Activated B cell treated with CpG ODN at 0.5 μM for 24 hours (primary cell): ENCODE results near the gene HAX1. TPM values are rescaled to one million over a fixed set of nuclear protein-coding genes. Genes with fewer than 3 reads are reported as not detected.
"Not testable (repeated sequence)": the region's sequence is repeated elsewhere in the genome, so short reads cannot be mapped to it uniquely, and the experiment has no call there.

Source experiments
- ATAC-seq: fragments of 200-7000 bp; cut with Tn5 transposase; one replicate; pipeline ENCODE4 v1.10.0; 2021; ENCODE audit warnings: low read depth, mild to moderate bottlenecking, moderate library complexity
- CTCF ChIA-PET: fragments of 350-600 bp; sonication (Branson Sonifier 250); formaldehyde crosslinking; loops from one replicate; lab custom pipeline; 2021; ENCODE audit warnings: antibody characterized with exemption; lab: Charles Lee
- POLR2A ChIA-PET: fragments of 350-600 bp; sonication (Branson Sonifier 250); formaldehyde crosslinking; loops from one replicate; lab custom pipeline; 2021; ENCODE audit warnings: antibody characterized with exemption; lab: Charles Lee
- DNase-seq: peaks from one replicate; pipeline ENCODE4 v3.0.0; 2022
- H3K27ac Mint-ChIP-seq: one replicate; pipeline ENCODE4 v1.8.0; 2020; ENCODE audit warnings: mixed read lengths
- H3K27me3 Mint-ChIP-seq: one replicate; pipeline ENCODE4 v1.8.0; 2021; ENCODE audit warnings: mixed read lengths
- H3K36me3 Mint-ChIP-seq: one replicate; pipeline ENCODE4 v1.8.0; 2021; ENCODE audit warnings: low read depth, mixed read lengths
- H3K4me1 Mint-ChIP-seq: one replicate; pipeline ENCODE4 v1.8.0; 2021; ENCODE audit warnings: mixed read lengths
- H3K4me3 Mint-ChIP-seq: one replicate; pipeline ENCODE4 v1.8.0; 2020; ENCODE audit warnings: mild to moderate bottlenecking, mixed read lengths
- H3K9me3 Mint-ChIP-seq: one replicate; pipeline ENCODE4 v1.8.0; 2020; ENCODE audit warnings: mixed read lengths
- intact Hi-C: fragments of 100-400 bp; cut with micrococcal nuclease; formaldehyde crosslinking; loops from one replicate; pipeline ENCODE4 v1.15.1; 2024
- total RNA-seq: library from RNA; stranded (reverse); gene quantifications from 2 replicates; pipeline ENCODE4 v1.2.3, GENCODE V29; 2022
- TF ChIP-seq, protein P1 (sequence below): fragments of 200-600 bp; IDR thresholded peaks from one replicate; pipeline ENCODE4 v1.8.0; 2022; ENCODE audit warnings: antibody characterized with exemption, mild to moderate bottlenecking

Gene HAX1
- total RNA-seq, 1 donor from 2014 or later, result 89.4 TPM

DNA sequence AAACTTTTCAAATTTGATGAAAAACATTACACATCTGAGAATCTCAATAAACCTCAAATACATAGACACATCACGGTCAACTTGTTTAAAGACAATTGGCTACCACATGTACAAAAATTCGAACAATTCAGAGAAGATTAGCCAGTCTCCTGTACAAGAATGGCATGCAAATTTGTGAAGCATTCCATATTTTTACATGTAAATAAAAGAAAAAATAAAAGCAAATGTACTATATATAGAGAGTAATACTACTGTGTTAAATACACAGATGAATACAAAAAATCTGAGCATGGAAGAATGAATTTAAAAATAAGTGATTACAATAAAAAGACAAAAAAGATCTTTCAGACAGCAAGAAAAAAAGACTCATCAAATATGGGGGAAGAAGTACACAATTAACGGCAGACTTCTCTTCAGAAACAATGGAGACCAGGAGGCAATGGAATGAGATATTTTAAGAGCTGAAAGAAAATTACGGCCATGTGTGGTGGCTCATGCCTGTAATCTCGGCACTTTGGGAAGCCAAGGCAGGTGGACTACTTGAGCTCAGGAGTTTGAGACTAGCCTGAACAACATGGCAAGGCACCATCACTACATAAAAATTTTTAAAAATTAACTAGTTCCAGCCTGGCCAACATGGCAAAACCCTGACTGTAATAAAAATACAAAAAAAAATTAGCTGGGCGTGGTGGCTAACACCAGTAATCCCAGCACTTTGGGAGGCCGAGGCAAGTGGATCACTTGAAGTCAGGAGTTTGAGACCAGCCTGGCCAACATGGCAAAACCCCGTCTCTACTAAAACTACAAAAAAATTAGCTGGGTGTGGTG lies 23.2 kb downstream of the HAX1 start:
- DNase-seq (no peak), ATAC-seq (no peak)
- TF ChIP-seq, protein P1, sequence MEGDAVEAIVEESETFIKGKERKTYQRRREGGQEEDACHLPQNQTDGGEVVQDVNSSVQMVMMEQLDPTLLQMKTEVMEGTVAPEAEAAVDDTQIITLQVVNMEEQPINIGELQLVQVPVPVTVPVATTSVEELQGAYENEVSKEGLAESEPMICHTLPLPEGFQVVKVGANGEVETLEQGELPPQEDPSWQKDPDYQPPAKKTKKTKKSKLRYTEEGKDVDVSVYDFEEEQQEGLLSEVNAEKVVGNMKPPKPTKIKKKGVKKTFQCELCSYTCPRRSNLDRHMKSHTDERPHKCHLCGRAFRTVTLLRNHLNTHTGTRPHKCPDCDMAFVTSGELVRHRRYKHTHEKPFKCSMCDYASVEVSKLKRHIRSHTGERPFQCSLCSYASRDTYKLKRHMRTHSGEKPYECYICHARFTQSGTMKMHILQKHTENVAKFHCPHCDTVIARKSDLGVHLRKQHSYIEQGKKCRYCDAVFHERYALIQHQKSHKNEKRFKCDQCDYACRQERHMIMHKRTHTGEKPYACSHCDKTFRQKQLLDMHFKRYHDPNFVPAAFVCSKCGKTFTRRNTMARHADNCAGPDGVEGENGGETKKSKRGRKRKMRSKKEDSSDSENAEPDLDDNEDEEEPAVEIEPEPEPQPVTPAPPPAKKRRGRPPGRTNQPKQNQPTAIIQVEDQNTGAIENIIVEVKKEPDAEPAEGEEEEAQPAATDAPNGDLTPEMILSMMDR, result no peak
- intact Hi-C loops, result no loop called here
- Mint-ChIP-seq H3K4me3 (no peak overlapping the region), H3K36me3 (peaks cover 4% of the 10 kb centered on the region), H3K9me3 (peaks cover 11% of the 10 kb centered on the region), H3K27me3 (peaks cover 2% of the 10 kb centered on the region), H3K27ac (no peak overlapping the region), H3K4me1 (no peaks in the 10 kb centered on the region)
- ChIA-PET POLR2A (no interaction called here), CTCF (no interaction called here)

DNA sequence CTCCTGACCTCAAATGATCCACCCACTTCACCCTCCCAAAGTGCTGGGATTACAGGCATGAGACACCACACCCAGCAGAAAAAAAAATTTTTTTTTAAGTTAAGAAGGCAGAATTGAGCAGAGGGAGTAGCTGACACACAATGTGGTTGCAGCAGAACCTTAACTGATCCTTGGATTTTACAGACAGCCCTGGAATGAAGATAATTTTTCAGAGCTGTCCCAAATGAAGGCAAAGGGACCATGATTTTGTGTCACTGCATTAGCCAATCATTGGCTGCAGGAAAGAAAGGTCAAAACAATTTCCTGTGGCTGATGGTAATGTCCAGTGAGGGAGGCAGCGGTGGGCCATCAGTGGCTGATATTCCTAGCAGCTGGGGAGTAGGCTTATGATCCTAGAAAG lies 29.2 kb downstream of the HAX1 start:
- Mint-ChIP-seq H3K4me3 (no peak overlapping the region), H3K9me3 (peaks cover 4% of the 10 kb centered on the region), H3K4me1 (no peaks in the 10 kb centered on the region), H3K27me3 (peaks cover 5% of the 10 kb centered on the region), H3K36me3 (no peaks in the 10 kb centered on the region), H3K27ac (no peak overlapping the region)
- intact Hi-C loops, result no loop called here
- ATAC-seq, result no peak
- ChIA-PET CTCF (no interaction called here), POLR2A (no interaction called here)
- TF ChIP-seq, protein P1, result no peak
- DNase-seq, result no peak

DNA sequence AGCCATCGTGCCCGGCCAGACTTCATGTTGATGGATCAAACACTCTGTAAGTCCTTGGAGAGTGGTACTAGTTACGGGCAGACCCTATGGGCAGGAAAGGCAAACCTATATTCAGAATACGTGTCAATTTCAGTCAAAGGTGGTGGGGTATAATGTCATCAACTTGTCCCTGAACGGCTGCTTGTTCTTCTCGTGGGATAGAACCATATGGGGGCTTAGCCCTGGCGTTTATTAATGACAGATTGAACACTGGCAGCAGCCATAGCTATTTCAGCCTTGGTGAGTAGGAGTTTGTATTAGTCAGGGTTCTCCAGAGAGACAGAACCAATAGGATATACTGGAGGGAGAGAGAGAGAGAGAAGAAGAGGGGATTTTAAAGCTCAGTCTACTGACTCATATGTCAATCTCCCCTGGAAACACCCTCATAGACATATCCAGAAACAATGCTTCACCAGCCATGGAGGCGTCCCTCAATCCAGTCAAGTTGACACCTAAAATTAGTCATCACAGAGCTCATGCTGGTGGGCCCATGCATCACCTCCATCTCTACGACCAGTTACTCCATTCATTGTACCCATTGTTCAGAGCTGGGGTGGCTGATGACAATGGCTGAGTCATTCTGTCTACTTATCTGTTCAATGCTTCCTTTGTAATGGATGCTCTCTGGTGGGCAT lies 32.4 kb downstream of the HAX1 start:
- H3K36me3 Mint-ChIP-seq, result no peaks in the 10 kb centered on the region
- peaks cover 5% of the 10 kb centered on the region for H3K27me3 Mint-ChIP-seq
- intact Hi-C loops, result no loop called here
- no peak overlapping the region for H3K4me3 Mint-ChIP-seq
- ATAC-seq (no peak), DNase-seq (no peak)
- H3K27ac Mint-ChIP-seq, result no peak overlapping the region
- ChIA-PET POLR2A (no interaction called here), CTCF (no interaction called here)
- H3K4me1 Mint-ChIP-seq, result no peaks in the 10 kb centered on the region
- H3K9me3 Mint-ChIP-seq, result no peaks in the 10 kb centered on the region
- TF ChIP-seq, protein P1, result no peak

DNA sequence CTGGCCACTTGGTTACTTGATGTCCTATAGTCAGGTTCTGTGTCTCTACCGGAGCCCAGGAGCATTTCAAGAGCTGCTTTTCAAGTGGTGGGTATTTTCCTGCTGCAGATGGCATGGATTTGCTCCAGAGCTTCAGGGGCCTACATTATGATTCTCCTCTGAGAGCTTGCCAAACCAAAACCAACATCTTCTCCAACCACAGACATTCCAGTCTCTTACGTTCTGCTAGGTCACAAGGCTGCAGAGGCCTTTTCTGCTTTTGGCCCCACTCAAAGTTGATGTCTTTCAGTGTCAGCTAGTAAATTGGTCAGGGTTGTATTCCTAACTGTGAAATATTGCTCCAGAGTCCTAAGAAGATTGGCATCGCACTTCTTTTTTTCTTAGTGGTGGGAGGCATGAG lies 33.7 kb downstream of the HAX1 start:
- Mint-ChIP-seq H3K27ac (no peak overlapping the region), H3K36me3 (no peaks in the 10 kb centered on the region), H3K27me3 (peaks cover 5% of the 10 kb centered on the region), H3K4me3 (no peak overlapping the region), H3K9me3 (no peaks in the 10 kb centered on the region), H3K4me1 (no peaks in the 10 kb centered on the region)
- intact Hi-C loops, result no loop called here
- POLR2A ChIA-PET, result no interaction called here
- TF ChIP-seq, protein P1, result no peak
- DNase-seq (no peak), ATAC-seq (no peak)
- CTCF ChIA-PET, result no interaction called here

DNA sequence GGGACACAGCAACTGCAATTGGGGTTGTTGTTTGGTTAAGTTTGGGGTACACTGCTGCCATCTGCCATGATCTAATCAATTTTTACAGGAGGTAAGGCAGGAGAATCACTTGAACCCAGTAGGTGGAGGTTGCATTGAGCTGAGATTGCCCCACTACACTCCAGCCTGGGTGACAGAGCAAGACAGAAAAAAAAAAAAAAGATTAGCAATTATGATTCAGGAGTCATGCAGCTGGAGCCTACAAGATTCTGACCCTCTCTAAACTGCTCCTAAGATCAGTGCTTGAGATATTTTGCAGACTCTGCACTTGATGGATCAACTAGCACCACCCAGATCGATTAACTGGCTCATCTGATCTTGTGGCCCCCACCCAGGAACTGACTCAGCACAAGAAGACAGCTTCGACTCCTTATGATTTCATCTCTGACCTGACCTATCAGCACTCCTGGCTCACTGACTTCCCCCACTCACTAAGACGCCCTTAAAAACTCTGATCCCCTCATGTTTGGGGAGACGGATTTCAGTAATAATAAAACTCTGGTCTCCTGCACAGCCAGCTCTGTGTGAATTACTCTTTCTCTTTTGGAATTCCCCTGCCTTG lies 35.3 kb downstream of the HAX1 start:
- intact Hi-C loops, H3K4me1 Mint-ChIP-seq, ATAC-seq, H3K27ac Mint-ChIP-seq, H3K27me3 Mint-ChIP-seq, CTCF ChIA-PET, H3K4me3 Mint-ChIP-seq, DNase-seq, H3K36me3 Mint-ChIP-seq, H3K9me3 Mint-ChIP-seq: not testable (repeated sequence)
- POLR2A ChIA-PET, result interaction anchor here (0.7 kb wide), 1 partner anchor 17 kb away, joined by 6 read pairs; no protein-coding TSS in a partner anchor

DNA sequence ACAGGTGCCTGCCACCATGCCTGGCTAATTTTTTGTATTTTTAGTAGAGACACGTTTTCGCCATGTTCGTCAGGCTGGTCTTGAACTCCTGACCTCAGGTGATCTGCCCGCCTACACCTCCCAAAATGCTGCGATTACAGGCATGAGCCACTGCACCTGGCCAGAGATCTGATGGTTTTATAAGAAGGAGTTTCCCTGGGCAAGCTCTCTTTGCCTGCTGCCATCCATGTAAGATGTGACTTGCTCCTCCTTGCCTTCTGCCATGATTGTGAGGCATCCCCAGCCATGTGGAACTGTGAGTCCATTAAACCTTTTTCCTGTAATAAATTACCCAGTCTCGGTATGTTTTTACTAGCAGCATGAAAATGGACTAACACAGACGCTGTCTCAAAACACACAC lies 36.7 kb downstream of the HAX1 start:
- ATAC-seq, DNase-seq, H3K27ac Mint-ChIP-seq, H3K4me1 Mint-ChIP-seq, H3K9me3 Mint-ChIP-seq, intact Hi-C loops, H3K4me3 Mint-ChIP-seq, H3K36me3 Mint-ChIP-seq, CTCF ChIA-PET, POLR2A ChIA-PET, H3K27me3 Mint-ChIP-seq: not testable (repeated sequence)

DNA sequence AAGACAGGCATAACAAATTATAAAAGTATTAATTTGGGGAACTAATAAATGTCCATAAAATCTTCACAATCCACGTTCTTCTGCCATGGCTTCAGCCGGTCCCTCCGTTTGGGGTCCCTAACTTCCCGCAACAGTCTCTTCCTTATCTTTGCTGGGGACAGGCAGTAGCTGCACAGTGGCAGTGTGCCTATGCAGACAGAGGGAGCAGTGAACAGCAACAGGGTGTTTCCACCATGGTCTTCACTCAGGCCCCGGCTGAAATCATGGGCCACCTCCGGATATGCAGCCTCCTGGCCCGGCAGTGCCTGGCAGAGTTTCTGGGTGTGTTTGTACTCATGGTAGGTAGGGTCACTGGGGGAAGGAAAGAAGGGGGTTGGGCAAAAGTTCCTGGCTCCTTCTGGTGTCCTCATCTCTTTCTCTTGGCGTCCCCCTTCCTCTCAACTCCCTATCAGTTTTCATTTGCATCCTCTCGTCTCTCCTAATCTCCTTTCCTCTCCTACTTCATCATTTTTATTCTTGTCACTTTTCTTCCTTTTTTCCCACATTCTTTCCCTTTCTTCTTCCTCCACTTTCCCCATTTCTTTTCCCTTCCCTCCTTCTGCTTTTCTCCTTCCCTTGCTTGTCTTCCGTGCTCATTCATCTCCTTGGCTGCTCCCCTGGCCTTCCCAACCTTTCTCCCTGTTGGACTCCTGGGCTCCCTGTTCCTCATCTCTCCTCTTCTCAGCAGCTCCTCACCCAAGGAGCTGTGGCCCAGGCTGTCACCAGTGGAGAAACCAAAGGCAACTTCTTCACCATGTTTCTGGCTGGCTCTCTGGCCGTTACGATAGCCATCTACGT lies 40.0 kb downstream of the HAX1 start:
- DNase-seq, intact Hi-C loops, POLR2A ChIA-PET, CTCF ChIA-PET, H3K27me3 Mint-ChIP-seq, H3K9me3 Mint-ChIP-seq, H3K4me1 Mint-ChIP-seq, ATAC-seq, H3K36me3 Mint-ChIP-seq, H3K4me3 Mint-ChIP-seq, H3K27ac Mint-ChIP-seq: not testable (repeated sequence)
